ENCODE results near the gene RPS14.
"Not testable (repeated sequence)": the region's sequence is repeated elsewhere in the genome, so short reads cannot be mapped to it uniquely, and the experiment has no call there.

RPS14 gene

DNA sequence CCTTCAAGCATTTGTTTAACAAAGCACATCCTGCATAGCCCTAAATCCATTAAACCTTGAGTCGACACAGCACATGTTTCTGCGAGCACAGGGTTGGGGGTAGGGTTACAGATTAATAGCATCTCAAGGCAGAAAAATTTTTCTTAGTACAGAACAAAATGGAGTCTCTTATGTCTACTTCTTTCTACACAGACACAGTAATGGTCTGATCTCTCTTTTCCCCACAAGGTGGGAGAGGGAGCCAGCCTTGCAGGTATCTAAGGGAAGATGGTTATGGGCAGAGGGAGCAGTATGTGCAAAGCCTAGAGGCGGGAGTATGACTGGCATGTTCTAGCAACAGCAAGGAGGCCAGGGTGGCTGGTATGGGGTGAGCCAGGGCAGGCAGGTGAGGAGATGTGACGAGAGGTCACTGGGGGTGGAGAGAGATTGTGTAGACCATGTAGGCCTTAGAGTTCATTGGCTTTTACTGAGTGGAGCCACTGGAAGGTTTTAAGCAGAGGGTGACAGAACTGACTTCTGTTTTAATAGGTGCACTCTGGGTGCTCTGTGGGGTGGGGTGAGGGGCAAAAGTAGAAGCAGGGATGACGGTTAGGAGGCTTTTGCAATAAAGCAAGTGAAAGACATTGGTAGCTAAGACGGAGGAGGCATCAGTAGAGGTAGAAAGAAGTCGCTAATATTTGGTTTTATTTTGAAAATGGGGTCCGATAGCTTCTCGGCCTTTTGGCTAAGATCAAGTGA, 5.1 kb upstream of the RPS14 start:
- no peaks in the 10 kb centered on the region for H3K79me2 ChIP-seq (ENCODE audit: insufficient read depth, low read length)
- H3K4me3 ChIP-seq (ENCODE audit: low read length, poor library complexity, severe bottlenecking), result no peak overlapping the region
- TF ChIP-seq, protein P1, sequence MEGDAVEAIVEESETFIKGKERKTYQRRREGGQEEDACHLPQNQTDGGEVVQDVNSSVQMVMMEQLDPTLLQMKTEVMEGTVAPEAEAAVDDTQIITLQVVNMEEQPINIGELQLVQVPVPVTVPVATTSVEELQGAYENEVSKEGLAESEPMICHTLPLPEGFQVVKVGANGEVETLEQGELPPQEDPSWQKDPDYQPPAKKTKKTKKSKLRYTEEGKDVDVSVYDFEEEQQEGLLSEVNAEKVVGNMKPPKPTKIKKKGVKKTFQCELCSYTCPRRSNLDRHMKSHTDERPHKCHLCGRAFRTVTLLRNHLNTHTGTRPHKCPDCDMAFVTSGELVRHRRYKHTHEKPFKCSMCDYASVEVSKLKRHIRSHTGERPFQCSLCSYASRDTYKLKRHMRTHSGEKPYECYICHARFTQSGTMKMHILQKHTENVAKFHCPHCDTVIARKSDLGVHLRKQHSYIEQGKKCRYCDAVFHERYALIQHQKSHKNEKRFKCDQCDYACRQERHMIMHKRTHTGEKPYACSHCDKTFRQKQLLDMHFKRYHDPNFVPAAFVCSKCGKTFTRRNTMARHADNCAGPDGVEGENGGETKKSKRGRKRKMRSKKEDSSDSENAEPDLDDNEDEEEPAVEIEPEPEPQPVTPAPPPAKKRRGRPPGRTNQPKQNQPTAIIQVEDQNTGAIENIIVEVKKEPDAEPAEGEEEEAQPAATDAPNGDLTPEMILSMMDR (conservative IDR thresholded peaks at IDR 0.05; ENCODE audit: low read length), result no peak
- no peak for TF ChIP-seq EZH2phosphoT487 (IDR thresholded peaks at IDR 0.05; ENCODE audit: borderline replicate concordance)
- H3K36me3 ChIP-seq (ENCODE audit: insufficient read depth, low read length), result no peaks in the 10 kb centered on the region
- no peaks in the 10 kb centered on the region for H3F3A ChIP-seq (ENCODE audit: low read depth)
- no peaks in the 10 kb centered on the region for H3K27me3 ChIP-seq (ENCODE audit: insufficient read depth, low read length, poor library complexity, severe bottlenecking)
- peaks cover 54% of the 10 kb centered on the region for H3K4me1 ChIP-seq (ENCODE audit: insufficient read depth, low read length, poor library complexity, severe bottlenecking)
- no peaks in the 10 kb centered on the region for H4K20me1 ChIP-seq (ENCODE audit: insufficient read depth, low read length, poor library complexity, severe bottlenecking)
- no peaks in the 10 kb centered on the region for H3K9me2 ChIP-seq (replicated peaks; ENCODE audit: low read depth, low read length)
- peak overlapping the region; percentile 57 for H3K9ac ChIP-seq (ENCODE audit: low read depth, low read length, poor library complexity, severe bottlenecking)
- H3K4me2 ChIP-seq (ENCODE audit: low read depth, low read length, poor library complexity, severe bottlenecking), result no peak overlapping the region
- no peaks in the 10 kb centered on the region for H3K9me3 ChIP-seq (ENCODE audit: insufficient read depth, low read depth, low read length)
- peak overlapping the region; percentile 8; the same call in 1 of the 2 replicates for H2AFZ ChIP-seq (ENCODE audit: low read length)

DNA sequence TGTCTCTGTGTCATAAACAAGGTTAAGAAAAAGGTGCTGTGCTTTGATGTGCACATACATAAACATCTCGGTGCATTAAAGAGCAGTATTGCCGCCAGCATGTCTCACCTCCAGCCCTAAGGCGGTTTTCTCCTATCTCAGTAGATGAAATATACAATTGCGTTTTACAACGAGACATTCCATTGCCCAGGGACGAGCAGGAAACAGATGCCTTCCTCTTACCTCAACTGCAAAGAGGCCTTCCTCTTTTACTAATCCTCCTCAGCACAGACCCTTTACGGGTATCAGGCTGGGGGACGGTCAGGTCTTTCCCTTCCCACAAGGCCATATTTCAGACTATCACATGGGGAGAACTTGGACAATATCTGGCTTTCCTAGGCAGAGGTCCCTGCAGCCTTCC, 4.5 kb upstream of the RPS14 start:
- H3K27me3 ChIP-seq (ENCODE audit: insufficient read depth, low read length, poor library complexity, severe bottlenecking); H4K20me1 ChIP-seq (ENCODE audit: insufficient read depth, low read length, poor library complexity, severe bottlenecking); H3K9me3 ChIP-seq (ENCODE audit: insufficient read depth, low read depth, low read length); H2AFZ ChIP-seq (ENCODE audit: low read length); H3K79me2 ChIP-seq (ENCODE audit: insufficient read depth, low read length); H3K9me2 ChIP-seq (replicated peaks; ENCODE audit: low read depth, low read length); H3K4me3 ChIP-seq (ENCODE audit: low read length, poor library complexity, severe bottlenecking); H3K36me3 ChIP-seq (ENCODE audit: insufficient read depth, low read length); H3F3A ChIP-seq (ENCODE audit: low read depth): not testable (repeated sequence)
- Histone ChIP-seq H3K4me1 (ENCODE audit: insufficient read depth, low read length, poor library complexity, severe bottlenecking) (peaks cover 48% of the 10 kb centered on the region), H3K4me2 (ENCODE audit: low read depth, low read length, poor library complexity, severe bottlenecking) (peak overlapping the region; percentile 42), H3K9ac (ENCODE audit: low read depth, low read length, poor library complexity, severe bottlenecking) (peak overlapping the region; percentile 57)

DNA sequence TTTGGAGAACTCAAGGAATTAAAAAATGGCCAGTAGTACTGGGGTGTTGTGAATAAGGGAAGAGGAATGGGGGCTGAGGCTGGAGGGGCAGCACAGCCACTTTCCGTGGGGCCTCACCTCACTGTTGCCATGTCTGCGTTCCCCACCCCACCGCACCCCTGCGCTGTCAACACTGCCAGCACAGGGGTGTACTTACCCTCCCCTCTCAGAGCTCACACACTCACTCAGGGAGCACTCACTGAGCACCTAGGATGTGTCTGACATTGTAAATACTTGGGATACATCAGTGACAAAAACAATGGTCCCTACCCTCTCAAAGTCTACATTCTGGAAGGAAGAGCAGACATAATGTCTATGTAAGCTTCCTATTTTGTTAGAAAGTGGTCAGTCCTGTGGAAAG, 3.4 kb upstream of the RPS14 start:
- H3K4me2 ChIP-seq (ENCODE audit: low read depth, low read length, poor library complexity, severe bottlenecking), result peak overlapping the region; percentile 42
- peak overlapping the region; percentile 52 for H3K9ac ChIP-seq (ENCODE audit: low read depth, low read length, poor library complexity, severe bottlenecking)
- H3K79me2 ChIP-seq (ENCODE audit: insufficient read depth, low read length), result peaks cover 17% of the 10 kb centered on the region

More for the DNA sequence above, 3.4 kb upstream of the RPS14 start:
- H3K4me3 ChIP-seq (ENCODE audit: low read length, poor library complexity, severe bottlenecking), result no peak overlapping the region
- peaks cover 10% of the 10 kb centered on the region for H3K27me3 ChIP-seq (ENCODE audit: insufficient read depth, low read length, poor library complexity, severe bottlenecking)
- peaks cover 15% of the 10 kb centered on the region for H4K20me1 ChIP-seq (ENCODE audit: insufficient read depth, low read length, poor library complexity, severe bottlenecking)
- H3F3A ChIP-seq (ENCODE audit: low read depth), result no peaks in the 10 kb centered on the region
- H3K9me3 ChIP-seq (ENCODE audit: insufficient read depth, low read depth, low read length), result no peaks in the 10 kb centered on the region
- H3K9me2 ChIP-seq (replicated peaks; ENCODE audit: low read depth, low read length), result no peaks in the 10 kb centered on the region
- peaks cover 49% of the 10 kb centered on the region for H3K4me1 ChIP-seq (ENCODE audit: insufficient read depth, low read length, poor library complexity, severe bottlenecking)
- H2AFZ ChIP-seq (ENCODE audit: low read length), result no peak overlapping the region
- TF ChIP-seq EZH2phosphoT487 (IDR thresholded peaks at IDR 0.05; ENCODE audit: borderline replicate concordance), result no peak
- TF ChIP-seq, protein P1 (conservative IDR thresholded peaks at IDR 0.05; ENCODE audit: low read length), result no peak
- H3K36me3 ChIP-seq (ENCODE audit: insufficient read depth, low read length), result peaks cover under 1% of the 10 kb centered on the region; the same call in 1 of the 2 replicates

All from Loucy (cell line).